ENCODE results near the gene RPTOR. TPM values are rescaled to one million over a fixed set of nuclear protein-coding genes. Genes with fewer than 3 reads are reported as not detected.

The RPTOR gene
- polyA plus RNA-seq, 1 of the 3 experiments (the other 2 are of a cell fraction), result 14.9 TPM

- TF ChIP-seq REST (IDR thresholded peaks at IDR 0.05; ENCODE audit: low read depth, low read length) (no peak), ZBTB33 (IDR thresholded peaks at IDR 0.05; ENCODE audit: borderline replicate concordance, low read depth) (no peak), FOXJ3 (CRISPR knock-in tag; IDR thresholded peaks at IDR 0.05) (no peak), IRF3 (IDR thresholded peaks at IDR 0.05; ENCODE audit: low read depth, low read length) (no peak)
Measured at GRCh38 chr17:80591788-80592187, 47.1 kb downstream of the RPTOR start (continued).

- no peak overlapping the region for H3K4me2 ChIP-seq
- no peak overlapping the region for H3K27ac ChIP-seq (ENCODE audit: low read depth in 2 of 2, low read length in 1 of 2)
- POLR2A ChIA-PET, result no interaction called here
- H3K27me3 ChIP-seq (ENCODE audit: insufficient read depth), result no peaks in the 10 kb centered on the region
- no peak for DNase-seq
- H2AFZ ChIP-seq (ENCODE audit: low read depth), result no peak overlapping the region
- peaks cover 84% of the 10 kb centered on the region for H3K79me2 ChIP-seq (ENCODE audit: insufficient read depth)
- 74% methylated on average over 5 of the region's 5 CpGs for whole genome bisulfite sequencing (ENCODE audit: low lambda C conversion rate)
- H3K4me1 ChIP-seq (ENCODE audit: control insufficient read depth in 1 of 2, insufficient read depth in 2 of 2, low read depth in 1 of 2, low read length in 1 of 2), result peaks cover 5 to 6% of the 10 kb centered on the region in 2 experiments; a peak in 2 of 4 replicates
- H3F3A ChIP-seq (replicated peaks; ENCODE audit: insufficient read depth), result peaks cover 6% of the 10 kb centered on the region
- H4K20me1 ChIP-seq (ENCODE audit: insufficient read depth), result peaks cover 50% of the 10 kb centered on the region
- CTCF ChIA-PET, result interaction anchor here (0.8 to 2.5 kb wide), 6 partner anchors 15 to 203 kb away, joined by 3 to 22 read pairs (median 3); no protein-coding TSS in a partner anchor
- H3K9me2 ChIP-seq, result no peaks in the 10 kb centered on the region
- peaks cover 0 to under 1% of the 10 kb centered on the region in 2 experiments for H3K36me3 ChIP-seq (replicated peaks in 1 of 2; ENCODE audit: control insufficient read depth in 1 of 2, insufficient read depth in 2 of 2, low read length in 1 of 2)
- H3K4me3 ChIP-seq (ENCODE audit: low read depth in 2 of 2, low read length in 1 of 2), result no peak overlapping the region
- no peak overlapping the region for H3K9ac ChIP-seq
- H3K9me3 ChIP-seq, result no peaks in the 10 kb centered on the region
- TF ChIP-seq ZBTB33 (IDR thresholded peaks at IDR 0.05; ENCODE audit: borderline replicate concordance, low read depth), result no peak
- TF ChIP-seq TCF12 (IDR thresholded peaks at IDR 0.05), result no peak
- no peak for TF ChIP-seq NFIC (IDR thresholded peaks at IDR 0.05; ENCODE audit: borderline replicate concordance)
- TF ChIP-seq EZH2phosphoT487 (IDR thresholded peaks at IDR 0.05; ENCODE audit: borderline replicate concordance, low read depth), result no peak
- no peak for TF ChIP-seq YY1 (IDR thresholded peaks at IDR 0.05; ENCODE audit: low read depth)
- TF ChIP-seq RXRA (IDR thresholded peaks at IDR 0.05; ENCODE audit: borderline replicate concordance, low read depth), result no peak
- TF ChIP-seq IRF3 (IDR thresholded peaks at IDR 0.05; ENCODE audit: low read depth, low read length), result no peak
- no peak for TF ChIP-seq SMC3 (IDR thresholded peaks at IDR 0.05; ENCODE audit: low read depth, low read length)
- no peak for TF ChIP-seq USF2 (IDR thresholded peaks at IDR 0.05; ENCODE audit: borderline replicate concordance, low read depth, low read length)
- TF ChIP-seq CHD2 (IDR thresholded peaks at IDR 0.05; ENCODE audit: low read length, partially characterized antibody), result no peak
- TF ChIP-seq MAX (IDR thresholded peaks at IDR 0.05; ENCODE audit: low read depth), result no peak
- TF ChIP-seq FOSL2 (IDR thresholded peaks at IDR 0.05; ENCODE audit: borderline replicate concordance, low read depth), result no peak
- no peak for TF ChIP-seq GABPA (IDR thresholded peaks at IDR 0.05; ENCODE audit: low read depth)
- TF ChIP-seq SIN3A (IDR thresholded peaks at IDR 0.05; ENCODE audit: borderline replicate concordance, low read depth, low read length), result no peak
Measured at GRCh38 chr17:80592243-80592642, 47.6 kb downstream of the RPTOR start.
